ENCODE measurements around the gene TUFT1. TPM values are rescaled to one million over a fixed set of nuclear protein-coding genes. Genes with fewer than 3 reads are reported as not detected.

The TUFT1 gene
- total and polyA plus RNA-seq, 2 donors from 2014 or later: 8.9 to 12.9 TPM

DNA sequence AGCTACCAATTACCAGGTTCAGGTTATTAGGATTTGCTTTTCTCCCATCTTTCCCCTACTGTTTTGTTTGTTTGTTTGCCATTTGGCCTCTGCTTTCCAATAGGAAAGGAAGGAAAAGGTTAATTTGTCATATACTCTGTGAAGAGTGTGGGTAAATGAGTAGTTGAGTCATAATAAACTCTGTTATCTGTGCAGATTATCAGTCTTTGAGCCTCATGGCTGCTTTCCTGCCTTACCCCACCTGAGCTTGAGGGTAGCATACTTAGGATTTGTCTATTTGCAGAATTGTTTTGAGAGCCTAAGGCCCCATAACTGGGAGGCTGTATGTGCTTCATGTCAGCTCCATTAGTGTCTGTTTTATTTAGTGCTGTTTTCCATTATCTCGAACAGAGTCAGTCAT lies 38.8 kb downstream of the TUFT1 start:
- Histone ChIP-seq H3K9me3 (ENCODE audit: control insufficient read depth in 2 of 3, insufficient read depth in 1 of 3, low read length in 3 of 3) (no peaks in the 10 kb centered on the region), H3K27ac (ENCODE audit: low read depth in 2 of 2, low read length in 2 of 2) (no peak overlapping the region), H3K4me1 (ENCODE audit: control insufficient read depth in 2 of 3, insufficient read depth in 2 of 3, low read depth in 1 of 3, low read length in 3 of 3) (no peaks in the 10 kb centered on the region), H3K27me3 (ENCODE audit: control insufficient read depth, insufficient read depth, low read length) (no peaks in the 10 kb centered on the region), H3K9ac (ENCODE audit: low read length in 3 of 3) (no peak overlapping the region), H3K4me3 (ENCODE audit: low read length in 3 of 3) (no peak overlapping the region), H3K36me3 (ENCODE audit: control insufficient read depth in 2 of 3, insufficient read depth in 3 of 3, low read length in 3 of 3) (peaks cover 0 to 43% (median 32%) of the 10 kb centered on the region in 3 donors)
- DNase-seq: no peak
- no peak for FAIRE-seq
- intact Hi-C loops (cut with DNase I): no loop called here
- no peak for TF ChIP-seq CTCF (IDR thresholded peaks at IDR 0.05; ENCODE audit: borderline replicate concordance, extremely low read depth, insufficient read depth)

GRCh38 chr1:151579436-151580225 lies 39.5 kb downstream of the TUFT1 start:
- intact Hi-C loops (cut with DNase I): no loop called here
- no peak for TF ChIP-seq CTCF (IDR thresholded peaks at IDR 0.05; ENCODE audit: borderline replicate concordance, extremely low read depth, insufficient read depth)
- DNase-seq: no peak
- FAIRE-seq: no peak
- H3K9me3 ChIP-seq (ENCODE audit: control insufficient read depth in 2 of 3, insufficient read depth in 1 of 3, low read length in 3 of 3): no peaks in the 10 kb centered on the region
- H3K4me1 ChIP-seq (ENCODE audit: control insufficient read depth in 2 of 3, insufficient read depth in 2 of 3, low read depth in 1 of 3, low read length in 3 of 3): no peaks in the 10 kb centered on the region
- peaks cover 0 to 37% (median 28%) of the 10 kb centered on the region in 3 donors for H3K36me3 ChIP-seq (ENCODE audit: control insufficient read depth in 2 of 3, insufficient read depth in 3 of 3, low read length in 3 of 3)
- no peaks in the 10 kb centered on the region for H3K27me3 ChIP-seq (ENCODE audit: control insufficient read depth, insufficient read depth, low read length)
- H3K4me3 ChIP-seq (ENCODE audit: low read length in 3 of 3): no peak overlapping the region
- no peak overlapping the region for H3K27ac ChIP-seq (ENCODE audit: low read depth in 2 of 2, low read length in 2 of 2)
- no peak overlapping the region for H3K9ac ChIP-seq (ENCODE audit: low read length in 3 of 3)

GRCh38 chr1:151581451-151581850 lies 41.3 kb downstream of the TUFT1 start:
- Histone ChIP-seq H3K36me3 (ENCODE audit: control insufficient read depth in 2 of 3, insufficient read depth in 3 of 3, low read length in 3 of 3) (peaks cover 0 to 30% (median 14%) of the 10 kb centered on the region in 3 donors), H3K27me3 (ENCODE audit: control insufficient read depth, insufficient read depth, low read length) (no peaks in the 10 kb centered on the region), H3K27ac (ENCODE audit: low read depth in 2 of 2, low read length in 2 of 2) (no peak overlapping the region), H3K4me1 (ENCODE audit: control insufficient read depth in 2 of 3, insufficient read depth in 2 of 3, low read depth in 1 of 3, low read length in 3 of 3) (peaks cover 0 to 3% (median 0%) of the 10 kb centered on the region in 3 donors), H3K4me3 (ENCODE audit: low read length in 3 of 3) (no peak overlapping the region), H3K9ac (ENCODE audit: low read length in 3 of 3) (no peak overlapping the region), H3K9me3 (ENCODE audit: control insufficient read depth in 2 of 3, insufficient read depth in 1 of 3, low read length in 3 of 3) (no peaks in the 10 kb centered on the region)
- DNase-seq (peak in 4 of 5 donors; percentile 43 to 62 (median 54)), FAIRE-seq (no peak)
- intact Hi-C loops (cut with DNase I): no loop called here
- TF ChIP-seq CTCF (IDR thresholded peaks at IDR 0.05; ENCODE audit: borderline replicate concordance, extremely low read depth, insufficient read depth): no peak
